ENCODE data around the gene ABCG8.

ABCG8 gene

GRCh38 chr2:43838560-43839267 is at the start of gene ABCG8, which contains the start of gene ABCG5:
ABCG8 (plus strand) TSS chr2:43838971; CDS start chr2:43839054, 83 bp downstream.
ABCG5 (minus strand) TSS chr2:43838839; CDS start chr2:43838679, 160 bp downstream.
- no peak within 1 kb of the TSS for H3K27ac ChIP-seq
- DNase-seq (ENCODE audit: low read depth, low spot score), result no peak

- no peak overlapping the region for H3K27ac ChIP-seq
- no peak for DNase-seq (ENCODE audit: low read depth, low spot score)
These were observed 48.6 kb upstream of the ABCG8 start for GRCh38 chr2:43790147-43790546.

GRCh38 chr2:43791035-43791765 is 47.6 kb upstream of the ABCG8 start:
- no peak for DNase-seq (ENCODE audit: low read depth, low spot score)
- no peak overlapping the region for H3K27ac ChIP-seq

GRCh38 chr2:43792653-43793052 is 46.1 kb upstream of the ABCG8 start:
- no peak for DNase-seq (ENCODE audit: low read depth, low spot score)
- no peak overlapping the region for H3K27ac ChIP-seq

GRCh38 chr2:43794956-43795355 is 43.8 kb upstream of the ABCG8 start:
- DNase-seq (ENCODE audit: low read depth, low spot score), result no peak
- H3K27ac ChIP-seq, result no peak overlapping the region

- no peak overlapping the region for H3K27ac ChIP-seq
- DNase-seq (ENCODE audit: low read depth, low spot score), result no peak
These were observed 42.6 kb upstream of the ABCG8 start for GRCh38 chr2:43796206-43796605.

GRCh38 chr2:43798300-43798699 is 40.5 kb upstream of the ABCG8 start:
- no peak for DNase-seq (ENCODE audit: low read depth, low spot score)

GRCh38 chr2:43800894-43801293 is 37.9 kb upstream of the ABCG8 start:
- DNase-seq (ENCODE audit: low read depth, low spot score), result no peak
- no peak overlapping the region for H3K27ac ChIP-seq

More at GRCh38 chr2:43798300-43798699, 40.5 kb upstream of the ABCG8 start:
- no peak overlapping the region for H3K27ac ChIP-seq

GRCh38 chr2:43802135-43802534 is 36.6 kb upstream of the ABCG8 start:
- no peak for DNase-seq (ENCODE audit: low read depth, low spot score)
- H3K27ac ChIP-seq, result no peak overlapping the region

GRCh38 chr2:43803113-43803512 is 35.7 kb upstream of the ABCG8 start:
- H3K27ac ChIP-seq, result no peak overlapping the region
- no peak for DNase-seq (ENCODE audit: low read depth, low spot score)

- no peak overlapping the region for H3K27ac ChIP-seq
- no peak for DNase-seq (ENCODE audit: low read depth, low spot score)
These were observed 32.1 kb upstream of the ABCG8 start for GRCh38 chr2:43806719-43807031.

- no peak for DNase-seq (ENCODE audit: low read depth, low spot score)
- H3K27ac ChIP-seq, result no peak overlapping the region
These were observed 28.3 kb upstream of the ABCG8 start for GRCh38 chr2:43810452-43810851.

GRCh38 chr2:43810888-43811287 is 27.9 kb upstream of the ABCG8 start:
- H3K27ac ChIP-seq, result no peak overlapping the region
- DNase-seq (ENCODE audit: low read depth, low spot score), result no peak

GRCh38 chr2:43812006-43812405 is 26.8 kb upstream of the ABCG8 start:
- no peak for DNase-seq (ENCODE audit: low read depth, low spot score)
- no peak overlapping the region for H3K27ac ChIP-seq

GRCh38 chr2:43812947-43813346 is 25.8 kb upstream of the ABCG8 start:
- no peak overlapping the region for H3K27ac ChIP-seq
- DNase-seq (ENCODE audit: low read depth, low spot score), result no peak

- H3K27ac ChIP-seq, result no peak overlapping the region
These were observed 24.1 kb upstream of the ABCG8 start for GRCh38 chr2:43814711-43815110.

GRCh38 chr2:43818761-43819160 is 20.0 kb upstream of the ABCG8 start:
- H3K27ac ChIP-seq, result no peak overlapping the region
- no peak for DNase-seq (ENCODE audit: low read depth, low spot score)

More at GRCh38 chr2:43814711-43815110, 24.1 kb upstream of the ABCG8 start:
- DNase-seq (ENCODE audit: low read depth, low spot score), result no peak

- H3K27ac ChIP-seq, result no peak overlapping the region
- no peak for DNase-seq (ENCODE audit: low read depth, low spot score)
These were observed 19.1 kb upstream of the ABCG8 start for GRCh38 chr2:43819491-43820163.

- H3K27ac ChIP-seq, result no peak overlapping the region
- no peak for DNase-seq (ENCODE audit: low read depth, low spot score)
These were observed 15.9 kb upstream of the ABCG8 start for GRCh38 chr2:43822839-43823238.

- no peak overlapping the region for H3K27ac ChIP-seq
- DNase-seq (ENCODE audit: low read depth, low spot score), result no peak
These were observed 15.0 kb upstream of the ABCG8 start for GRCh38 chr2:43823751-43824150.

GRCh38 chr2:43824512-43824911 is 14.3 kb upstream of the ABCG8 start:
- H3K27ac ChIP-seq, result no peak overlapping the region
- no peak for DNase-seq (ENCODE audit: low read depth, low spot score)
